ENCODE results near the gene SPC25. TPM values are rescaled to one million over a fixed set of nuclear protein-coding genes. Genes with fewer than 3 reads are reported as not detected.

SPC25 gene
- total and polyA plus RNA-seq, 9 of the 15 experiments (the other 6 are each of a cell fraction or from before 2014, with no cell fraction given): 44.8 to 100 (median 75.0) TPM

DNA sequence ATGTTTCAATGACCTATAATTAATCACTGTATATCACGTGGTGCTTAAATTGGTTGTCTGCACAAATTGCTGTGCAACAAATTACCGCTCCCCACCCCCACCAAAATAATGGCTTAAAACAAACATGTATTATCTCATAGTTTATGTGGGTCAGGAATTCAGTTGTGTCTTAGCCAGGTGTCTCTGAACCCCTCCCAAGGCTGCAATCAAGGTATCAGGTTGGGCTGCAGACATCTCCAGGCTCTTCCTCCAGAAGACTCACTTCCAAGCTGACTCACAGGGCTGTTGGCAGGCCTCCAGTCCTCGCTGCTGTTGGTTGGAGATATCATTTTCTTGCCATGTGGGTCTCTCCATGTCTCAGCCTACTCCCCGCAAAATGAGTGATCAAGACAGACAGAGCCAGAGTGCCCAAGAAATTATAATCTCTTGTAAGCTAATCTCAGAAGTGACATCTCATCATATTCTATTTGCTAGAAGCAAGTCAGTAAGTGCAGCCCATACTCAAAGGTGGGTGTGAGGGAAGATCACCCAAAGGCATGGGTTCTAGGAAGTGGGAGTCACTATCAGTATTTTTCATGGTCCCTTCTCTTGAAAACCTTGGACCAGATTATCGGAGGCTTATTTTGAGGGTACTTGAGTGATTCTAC lies 38.4 kb downstream of the SPC25 start (continued):
- TF ChIP-seq ZNF395 (CRISPR knock-in tag; IDR thresholded peaks at IDR 0.05): peak; percentile 68; the same call in 1 of the 2 replicates
- peak; percentile 42 for TF ChIP-seq TAF1 (IDR thresholded peaks at IDR 0.05; ENCODE audit: control insufficient read depth, extremely low read depth, insufficient read depth, low read length, severe bottlenecking)
- peak; percentile 80; the same call in 1 of the 2 replicates for TF ChIP-seq NCOA1 (IDR thresholded peaks at IDR 0.05; ENCODE audit: low read depth)
- TF ChIP-seq ZSCAN32 (CRISPR knock-in tag; IDR thresholded peaks at IDR 0.05): no peak
- no peak for TF ChIP-seq ZBTB7A (IDR thresholded peaks at IDR 0.05; ENCODE audit: borderline replicate concordance, control insufficient read depth, low read depth, low read length)
- TF ChIP-seq HDAC2 (IDR thresholded peaks at IDR 0.05): peak; percentile 97
- TF ChIP-seq, protein P1, sequence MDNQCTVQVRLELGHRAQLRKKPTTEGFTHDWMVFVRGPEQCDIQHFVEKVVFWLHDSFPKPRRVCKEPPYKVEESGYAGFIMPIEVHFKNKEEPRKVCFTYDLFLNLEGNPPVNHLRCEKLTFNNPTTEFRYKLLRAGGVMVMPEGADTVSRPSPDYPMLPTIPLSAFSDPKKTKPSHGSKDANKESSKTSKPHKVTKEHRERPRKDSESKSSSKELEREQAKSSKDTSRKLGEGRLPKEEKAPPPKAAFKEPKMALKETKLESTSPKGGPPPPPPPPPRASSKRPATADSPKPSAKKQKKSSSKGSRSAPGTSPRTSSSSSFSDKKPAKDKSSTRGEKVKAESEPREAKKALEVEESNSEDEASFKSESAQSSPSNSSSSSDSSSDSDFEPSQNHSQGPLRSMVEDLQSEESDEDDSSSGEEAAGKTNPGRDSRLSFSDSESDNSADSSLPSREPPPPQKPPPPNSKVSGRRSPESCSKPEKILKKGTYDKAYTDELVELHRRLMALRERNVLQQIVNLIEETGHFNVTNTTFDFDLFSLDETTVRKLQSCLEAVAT (IDR thresholded peaks at IDR 0.05): peak in 1 of 2 experiments; percentile 57; a peak in 1 of 4 replicates
- TF ChIP-seq DMBX1 (CRISPR knock-in tag; IDR thresholded peaks at IDR 0.05; ENCODE audit: borderline replicate concordance): peak; percentile 73; the same call in 1 of the 2 replicates
- TF ChIP-seq ZNF511 (CRISPR knock-in tag; IDR thresholded peaks at IDR 0.05): peak; percentile 63; the same call in 1 of the 2 replicates
- peak; percentile 89 for TF ChIP-seq C11orf30 (IDR thresholded peaks at IDR 0.05; ENCODE audit: low read depth)
- TF ChIP-seq ZNF507 (tag; conservative IDR thresholded peaks at IDR 0.05): no peak
- peak; percentile 99 for TF ChIP-seq SMARCC2 (IDR thresholded peaks at IDR 0.05; ENCODE audit: low read depth)
- TF ChIP-seq, protein P2, sequence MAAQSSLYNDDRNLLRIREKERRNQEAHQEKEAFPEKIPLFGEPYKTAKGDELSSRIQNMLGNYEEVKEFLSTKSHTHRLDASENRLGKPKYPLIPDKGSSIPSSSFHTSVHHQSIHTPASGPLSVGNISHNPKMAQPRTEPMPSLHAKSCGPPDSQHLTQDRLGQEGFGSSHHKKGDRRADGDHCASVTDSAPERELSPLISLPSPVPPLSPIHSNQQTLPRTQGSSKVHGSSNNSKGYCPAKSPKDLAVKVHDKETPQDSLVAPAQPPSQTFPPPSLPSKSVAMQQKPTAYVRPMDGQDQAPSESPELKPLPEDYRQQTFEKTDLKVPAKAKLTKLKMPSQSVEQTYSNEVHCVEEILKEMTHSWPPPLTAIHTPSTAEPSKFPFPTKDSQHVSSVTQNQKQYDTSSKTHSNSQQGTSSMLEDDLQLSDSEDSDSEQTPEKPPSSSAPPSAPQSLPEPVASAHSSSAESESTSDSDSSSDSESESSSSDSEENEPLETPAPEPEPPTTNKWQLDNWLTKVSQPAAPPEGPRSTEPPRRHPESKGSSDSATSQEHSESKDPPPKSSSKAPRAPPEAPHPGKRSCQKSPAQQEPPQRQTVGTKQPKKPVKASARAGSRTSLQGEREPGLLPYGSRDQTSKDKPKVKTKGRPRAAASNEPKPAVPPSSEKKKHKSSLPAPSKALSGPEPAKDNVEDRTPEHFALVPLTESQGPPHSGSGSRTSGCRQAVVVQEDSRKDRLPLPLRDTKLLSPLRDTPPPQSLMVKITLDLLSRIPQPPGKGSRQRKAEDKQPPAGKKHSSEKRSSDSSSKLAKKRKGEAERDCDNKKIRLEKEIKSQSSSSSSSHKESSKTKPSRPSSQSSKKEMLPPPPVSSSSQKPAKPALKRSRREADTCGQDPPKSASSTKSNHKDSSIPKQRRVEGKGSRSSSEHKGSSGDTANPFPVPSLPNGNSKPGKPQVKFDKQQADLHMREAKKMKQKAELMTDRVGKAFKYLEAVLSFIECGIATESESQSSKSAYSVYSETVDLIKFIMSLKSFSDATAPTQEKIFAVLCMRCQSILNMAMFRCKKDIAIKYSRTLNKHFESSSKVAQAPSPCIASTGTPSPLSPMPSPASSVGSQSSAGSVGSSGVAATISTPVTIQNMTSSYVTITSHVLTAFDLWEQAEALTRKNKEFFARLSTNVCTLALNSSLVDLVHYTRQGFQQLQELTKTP (IDR thresholded peaks at IDR 0.05; ENCODE audit: low read depth in 1 of 2, partially characterized antibody in 2 of 2): peak in 1 of 2 experiments; percentile 81
- TF ChIP-seq ATF3 (IDR thresholded peaks at IDR 0.05): peak; percentile 92
- TF ChIP-seq ATF3 (CRISPR knock-in tag; conservative IDR thresholded peaks at IDR 0.05): peak; percentile 63

Data from K562 (cell line).